Measurements from ENCODE around the gene SCAMP5. TPM values are rescaled to one million over a fixed set of nuclear protein-coding genes. Genes with fewer than 3 reads are reported as not detected.

The SCAMP5 gene
- total and polyA plus RNA-seq, 2 of the 13 experiments (the other 11 are each of a cell fraction or from before 2014, with no cell fraction given), result 34.3 to 49.0 TPM

DNA sequence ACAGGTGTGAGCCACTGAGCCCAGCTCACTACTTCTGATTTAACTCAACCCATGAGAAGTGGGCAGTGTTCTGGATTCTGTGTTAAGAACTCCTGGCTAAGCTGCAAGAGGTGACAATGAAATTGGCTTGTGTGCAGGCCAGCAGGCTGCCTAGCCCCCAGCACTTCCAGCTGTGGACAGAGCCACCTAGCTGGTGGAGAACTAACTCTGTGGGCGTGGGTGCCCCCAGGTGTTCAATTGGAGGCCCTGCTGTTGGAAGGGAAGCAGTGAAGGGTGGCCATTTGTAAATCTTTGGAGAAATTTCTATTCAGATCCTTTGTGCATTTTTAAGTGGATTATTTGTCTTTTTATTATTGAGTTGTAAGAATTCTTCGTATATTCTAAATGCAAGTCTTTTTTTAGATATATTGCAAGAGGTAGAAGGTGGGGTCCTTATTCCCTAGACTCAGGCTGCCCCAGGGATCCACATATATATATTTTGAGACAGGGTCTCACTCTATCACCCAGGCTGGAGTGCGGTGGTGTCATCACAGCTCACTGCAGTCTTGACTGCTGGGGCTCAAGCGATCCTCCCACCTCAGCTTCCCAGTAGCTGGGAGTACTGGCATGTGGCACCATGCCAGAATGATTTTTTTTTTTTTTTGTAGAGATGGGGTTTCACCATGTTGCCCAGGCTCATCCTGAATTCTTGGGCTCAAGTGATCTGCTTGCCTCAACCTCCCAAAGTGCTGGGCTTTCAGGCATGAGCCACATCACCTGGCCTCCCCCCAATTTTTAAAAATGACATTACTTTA, 7.2 kb upstream of the SCAMP5 start (continued):
- no peak for TF ChIP-seq ATF4 (CRISPR knock-in tag; IDR thresholded peaks at IDR 0.05)
- peak; percentile 28 for TF ChIP-seq XRCC5 (optimal IDR thresholded peaks at IDR 0.05; ENCODE audit: low read length)
- no peak for TF ChIP-seq ZNF674 (CRISPR knock-in tag; IDR thresholded peaks at IDR 0.05; ENCODE audit: low read depth)
- no peak for TF ChIP-seq ZNF407 (CRISPR knock-in tag; IDR thresholded peaks at IDR 0.05; ENCODE audit: not compliant biosample characterization)
- TF ChIP-seq RXRA (CRISPR knock-in tag; IDR thresholded peaks at IDR 0.05), result 0 out of 2 replicates have a peak, but pooled peaks have one; percentile 31
- no peak for TF ChIP-seq CSRNP2 (CRISPR knock-in tag; conservative IDR thresholded peaks at IDR 0.05; ENCODE audit: low read depth)
- TF ChIP-seq, protein P1, sequence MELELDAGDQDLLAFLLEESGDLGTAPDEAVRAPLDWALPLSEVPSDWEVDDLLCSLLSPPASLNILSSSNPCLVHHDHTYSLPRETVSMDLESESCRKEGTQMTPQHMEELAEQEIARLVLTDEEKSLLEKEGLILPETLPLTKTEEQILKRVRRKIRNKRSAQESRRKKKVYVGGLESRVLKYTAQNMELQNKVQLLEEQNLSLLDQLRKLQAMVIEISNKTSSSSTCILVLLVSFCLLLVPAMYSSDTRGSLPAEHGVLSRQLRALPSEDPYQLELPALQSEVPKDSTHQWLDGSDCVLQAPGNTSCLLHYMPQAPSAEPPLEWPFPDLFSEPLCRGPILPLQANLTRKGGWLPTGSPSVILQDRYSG (CRISPR knock-in tag; IDR thresholded peaks at IDR 0.05), result no peak
- TF ChIP-seq KDM4B (CRISPR knock-in tag; IDR thresholded peaks at IDR 0.05), result no peak
- no peak for TF ChIP-seq ZNF879 (CRISPR knock-in tag; IDR thresholded peaks at IDR 0.05)
- TF ChIP-seq PCBP2 (optimal IDR thresholded peaks at IDR 0.05; ENCODE audit: low read depth, low read length, poor library complexity, severe bottlenecking), result no peak
- TF ChIP-seq ZBTB26 (CRISPR knock-in tag; IDR thresholded peaks at IDR 0.05; ENCODE audit: borderline replicate concordance), result 0 out of 2 replicates have a peak, but pooled peaks have one; percentile 53

Data from HepG2 (cell line).